ENCODE data around the gene KLHDC4. TPM values are rescaled to one million over a fixed set of nuclear protein-coding genes. Genes with fewer than 3 reads are reported as not detected.
A peak's percentile ranks its signal among the peaks of the same experiment; 100 is the strongest.
"Not testable (repeated sequence)": the region's sequence is repeated elsewhere in the genome, so short reads cannot be mapped to it uniquely, and the experiment has no call there.

KLHDC4 gene
- total RNA-seq, 1 donor from 2014 or later = 11.6 TPM

GRCh38 chr16:87691686-87692079, 74.1 kb downstream of the KLHDC4 start:
- DNase-seq = no peak
- intact Hi-C loops (cut with micrococcal nuclease) = no loop called here
- ATAC-seq = peak; percentile 9

DNA sequence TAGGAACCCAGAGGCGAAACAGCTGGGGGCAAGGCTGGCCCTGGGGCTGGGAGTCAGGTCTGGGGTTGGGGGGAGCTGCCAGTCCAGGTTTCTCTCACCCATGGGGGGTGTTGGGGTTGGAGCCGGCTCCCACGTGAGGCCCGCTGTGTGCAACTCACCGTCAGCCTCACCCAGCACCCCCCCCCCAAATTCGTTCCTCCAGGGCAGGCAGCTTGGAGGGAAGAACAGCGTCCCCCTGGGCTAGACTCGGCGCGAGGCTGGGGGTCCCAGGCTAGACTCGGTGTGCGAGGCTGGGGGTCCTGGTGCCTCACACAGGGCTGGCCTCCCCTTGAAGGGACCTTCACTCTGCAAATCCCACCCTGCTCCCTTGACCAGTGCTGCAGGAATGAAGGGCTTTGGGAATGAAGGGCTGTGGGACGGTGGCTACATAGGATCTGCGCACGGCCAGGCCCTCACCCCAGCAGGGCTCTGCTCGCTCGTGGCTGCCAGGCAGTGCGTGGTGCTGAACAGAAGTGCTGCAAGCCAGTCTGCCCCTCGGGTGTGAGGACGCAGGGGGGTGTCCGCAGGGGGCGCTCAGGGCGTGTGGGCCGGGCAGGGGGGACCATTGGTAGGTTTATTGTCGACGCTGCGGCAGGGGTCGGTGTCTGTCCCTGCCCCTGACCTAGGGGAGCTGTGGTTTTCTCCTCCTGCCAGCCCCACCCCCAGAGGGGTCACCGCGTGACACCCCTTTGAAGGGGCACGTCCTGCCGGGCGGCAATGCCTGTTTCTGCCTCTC, 74.7 kb downstream of the KLHDC4 start:
- intact Hi-C loops (cut with micrococcal nuclease) = no loop called here
- DNase-seq (no peak), ATAC-seq (no peak)

GRCh38 chr16:87689956-87690465, 75.8 kb downstream of the KLHDC4 start:
- ATAC-seq = no peak
- intact Hi-C loops (cut with micrococcal nuclease) = no loop called here
- no peak for DNase-seq

GRCh38 chr16:87688876-87689815, 76.6 kb downstream of the KLHDC4 start:
- ATAC-seq (no peak), DNase-seq (no peak)
- intact Hi-C loops (cut with micrococcal nuclease) = no loop called here

- intact Hi-C loops (cut with micrococcal nuclease) = no loop called here
- ATAC-seq = no peak
Measured at GRCh38 chr16:87687998-87688529, 77.7 kb downstream of the KLHDC4 start.

DNA sequence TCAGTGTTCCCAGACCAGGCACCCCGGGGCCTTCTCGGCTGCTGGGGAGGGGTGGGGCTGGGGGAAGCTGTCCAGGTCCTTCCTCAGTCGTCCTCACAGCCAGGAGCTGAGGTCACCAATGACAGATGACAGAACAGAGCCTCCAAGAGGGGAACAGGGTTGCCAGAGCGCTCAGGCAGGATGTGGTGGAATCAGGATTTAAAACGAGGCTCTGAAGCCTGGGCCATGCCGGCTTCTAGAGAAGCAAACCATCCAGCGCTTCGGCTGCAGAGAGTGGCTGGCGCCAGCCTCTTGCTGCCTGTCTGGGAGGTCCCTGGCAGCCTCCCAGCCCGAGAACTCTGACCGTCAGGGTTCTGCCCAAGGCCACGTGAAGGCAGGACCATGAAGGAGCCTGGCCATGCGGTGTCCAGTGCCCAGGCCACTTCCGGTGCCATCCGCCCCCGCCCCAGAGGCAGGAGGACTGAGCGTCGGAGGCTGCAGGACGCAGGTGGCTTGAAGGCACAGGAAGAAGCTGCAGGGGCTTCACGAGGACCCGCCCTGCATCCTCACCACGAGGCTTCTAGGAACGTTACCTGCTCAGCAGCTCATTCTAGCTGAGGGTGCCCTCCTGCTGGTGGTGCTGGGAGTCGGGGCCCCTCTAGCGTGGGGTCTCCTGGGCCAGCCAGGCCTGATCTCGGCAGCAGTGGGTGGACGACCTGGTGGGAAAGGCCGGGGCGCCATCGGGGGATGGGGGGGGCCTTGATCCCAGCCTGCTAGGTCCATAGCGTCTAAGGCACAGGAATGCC, 78.5 kb downstream of the KLHDC4 start:
- ATAC-seq (no peak), DNase-seq (no peak)
- intact Hi-C loops (cut with micrococcal nuclease) = no loop called here

More at GRCh38 chr16:87687998-87688529, 77.7 kb downstream of the KLHDC4 start:
- DNase-seq = no peak

- intact Hi-C loops (cut with micrococcal nuclease) = no loop called here
- no peak for DNase-seq
- no peak for ATAC-seq
Measured at GRCh38 chr16:87686697-87687096, 79.1 kb downstream of the KLHDC4 start.

- DNase-seq = no peak
- no peak for ATAC-seq
- intact Hi-C loops (cut with micrococcal nuclease) = no loop called here
Measured at GRCh38 chr16:87685766-87686165, 80.0 kb downstream of the KLHDC4 start.

DNA sequence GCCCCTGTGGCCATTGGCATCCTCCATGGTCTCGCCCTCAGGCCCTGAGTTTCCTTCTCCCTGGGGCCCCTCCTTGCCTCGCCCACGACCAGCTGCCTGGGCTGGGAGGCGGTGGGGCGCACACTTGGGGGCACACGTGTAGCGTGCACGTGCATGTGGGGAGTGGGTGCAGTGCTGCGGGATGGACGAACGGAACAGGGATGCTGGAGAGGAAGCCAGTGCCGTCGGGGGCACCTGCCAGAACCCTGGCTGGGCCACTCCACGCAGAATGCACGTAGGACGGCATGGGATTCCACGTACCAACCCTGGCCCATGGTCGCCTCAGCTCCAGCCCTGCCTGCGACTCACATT, 80.4 kb downstream of the KLHDC4 start:
- ATAC-seq (no peak), DNase-seq (no peak)
- intact Hi-C loops (cut with micrococcal nuclease) = no loop called here

DNA sequence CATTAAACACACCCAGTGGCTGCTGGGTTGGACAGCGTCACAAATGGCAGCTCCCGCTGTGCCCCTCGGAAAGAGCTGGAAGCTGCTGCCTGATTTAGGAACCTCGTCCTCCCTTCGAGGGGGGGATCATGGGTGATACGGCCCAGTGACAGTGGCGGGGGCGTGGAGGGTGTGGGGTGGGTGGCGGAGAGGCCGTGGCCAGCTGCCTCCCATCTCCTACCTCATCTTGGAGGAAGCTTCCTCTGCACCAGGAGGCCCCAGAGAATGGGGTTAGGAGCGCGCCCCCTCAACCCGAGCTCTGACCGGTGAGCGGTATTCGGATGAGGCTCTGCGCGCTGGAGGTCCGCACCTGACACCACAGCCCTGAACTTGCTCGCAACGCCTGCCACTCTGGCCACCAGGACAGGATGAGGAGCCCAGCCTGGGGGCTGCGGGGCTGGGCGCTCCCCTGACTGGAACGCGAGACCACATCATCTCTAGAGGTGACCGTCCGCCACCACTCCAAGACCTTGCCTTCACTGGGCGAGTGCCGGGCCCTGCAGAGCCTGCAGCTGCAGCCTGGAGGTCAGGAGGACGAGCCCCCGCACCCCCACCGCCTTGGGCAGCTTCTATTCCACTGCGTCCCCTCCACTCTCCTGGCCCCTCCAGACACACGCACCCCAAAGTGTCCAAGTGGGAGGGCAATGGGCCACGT, 80.9 kb downstream of the KLHDC4 start:
- intact Hi-C loops (cut with micrococcal nuclease) = no loop called here
- ATAC-seq = no peak
- no peak for DNase-seq

- ATAC-seq (no peak), DNase-seq (no peak)
- intact Hi-C loops (cut with micrococcal nuclease) = no loop called here
Measured at GRCh38 chr16:87684106-87684677, 81.6 kb downstream of the KLHDC4 start.

DNA sequence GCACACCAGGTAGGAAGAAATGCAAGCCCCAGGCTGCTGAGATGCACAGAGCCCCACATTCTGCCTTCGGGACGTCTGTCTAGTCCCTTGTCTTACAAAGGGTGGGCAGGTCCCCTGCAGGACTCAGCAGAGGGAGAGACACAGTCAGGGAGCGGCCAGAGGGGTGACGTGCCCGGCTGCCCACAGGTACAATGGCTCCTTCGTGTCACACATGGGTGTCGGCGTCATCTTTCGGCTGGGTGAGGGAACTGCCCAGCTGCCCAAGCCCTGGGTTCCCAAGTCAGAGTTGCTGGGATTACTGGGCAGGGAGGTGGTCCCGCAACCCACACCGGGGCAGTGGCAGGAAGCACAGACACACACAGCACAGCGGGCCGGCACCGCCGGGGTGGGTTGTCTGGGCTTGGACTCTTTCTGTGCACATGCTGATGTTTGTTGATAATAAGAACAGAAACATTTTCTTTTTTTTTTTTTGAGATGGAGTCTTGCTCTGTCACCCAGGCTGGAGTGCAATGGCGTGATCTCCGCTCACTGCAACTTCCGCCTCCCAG, 82.9 kb downstream of the KLHDC4 start:
- DNase-seq = no peak
- no peak for ATAC-seq
- intact Hi-C loops (cut with micrococcal nuclease) = no loop called here

DNA sequence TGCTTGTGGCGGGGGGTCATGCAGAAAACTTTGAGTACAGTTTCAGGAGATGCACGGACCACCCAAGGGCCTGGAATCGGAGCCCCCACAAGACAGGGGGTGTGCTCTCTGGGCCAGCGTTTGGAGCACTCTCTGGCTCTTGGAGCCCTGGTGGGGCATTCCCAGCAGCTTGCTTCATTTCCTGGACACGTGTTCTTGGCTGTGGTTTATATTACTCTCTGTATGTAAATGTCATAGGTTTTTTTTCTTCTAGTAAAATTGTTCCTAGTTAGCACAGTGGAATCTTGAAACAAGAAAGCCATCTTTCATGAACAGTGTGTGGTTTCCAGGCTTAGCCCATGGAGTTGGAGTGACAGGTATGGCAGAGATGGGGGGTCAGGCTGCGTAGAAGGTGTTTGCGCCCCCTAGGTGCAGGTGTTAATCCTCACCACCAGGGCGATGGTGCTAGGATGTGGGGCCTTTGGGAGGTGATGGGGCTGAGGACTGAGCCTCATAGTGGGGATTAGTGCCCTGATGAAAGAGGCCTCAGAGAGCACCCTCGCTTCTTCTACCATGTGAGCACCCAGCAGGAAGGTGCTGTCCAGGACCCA, 83.7 kb downstream of the KLHDC4 start:
- ATAC-seq = no peak
- no peak for DNase-seq

DNA sequence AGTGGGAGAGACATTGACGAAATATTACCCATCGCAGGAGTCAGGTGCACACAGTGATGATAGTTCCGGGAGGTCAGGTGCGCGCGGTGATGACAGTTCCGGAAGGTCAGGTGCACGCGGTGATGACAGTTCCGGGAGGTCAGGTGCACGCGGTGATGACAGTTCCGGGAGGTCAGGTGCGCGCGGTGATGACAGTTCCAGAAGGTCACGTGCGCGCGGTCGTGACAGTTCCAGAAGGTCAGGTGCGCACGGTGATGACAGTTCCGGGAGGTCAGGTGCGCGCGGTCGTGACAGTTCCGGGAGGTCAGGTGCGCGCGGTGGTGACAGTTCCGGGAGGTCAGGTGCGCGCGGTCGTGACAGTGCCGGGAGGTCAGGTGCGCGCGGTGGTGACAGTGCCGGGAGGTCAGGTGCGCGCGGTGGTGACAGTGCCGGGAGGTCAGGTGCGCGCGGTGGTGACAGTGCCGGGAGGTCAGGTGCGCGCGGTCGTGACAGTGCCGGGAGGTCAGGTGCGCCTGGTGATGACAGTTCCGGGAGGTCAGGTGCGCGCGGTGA, 84.7 kb downstream of the KLHDC4 start:
- ATAC-seq; DNase-seq; intact Hi-C loops (cut with micrococcal nuclease): not testable (repeated sequence)

More for the DNA sequence above, 83.7 kb downstream of the KLHDC4 start:
- intact Hi-C loops (cut with micrococcal nuclease) = no loop called here

GRCh38 chr16:87680272-87680644, 85.5 kb downstream of the KLHDC4 start:
- ATAC-seq = no peak
- intact Hi-C loops (cut with micrococcal nuclease) = no loop called here
- no peak for DNase-seq

GRCh38 chr16:87679593-87680271, 86.1 kb downstream of the KLHDC4 start:
- DNase-seq (no peak), ATAC-seq (no peak)
- intact Hi-C loops (cut with micrococcal nuclease) = no loop called here

- intact Hi-C loops (cut with micrococcal nuclease) = no loop called here
- ATAC-seq (no peak), DNase-seq (no peak)
Measured at GRCh38 chr16:87678618-87679017, 87.2 kb downstream of the KLHDC4 start.

All from left ventricle myocardium superior (tissue), 1 donor.